Measurements from ENCODE around the gene C5orf15. TPM values are rescaled to one million over a fixed set of nuclear protein-coding genes. Genes with fewer than 3 reads are reported as not detected.
A peak's percentile ranks its signal among the peaks of the same experiment; 100 is the strongest.
"Not testable (repeated sequence)": the region's sequence is repeated elsewhere in the genome, so short reads cannot be mapped to it uniquely, and the experiment has no call there.

Gene C5orf15
- total and polyA plus RNA-seq, 8 donors = 2.9 to 77.8 (median 22.3) TPM

DNA sequence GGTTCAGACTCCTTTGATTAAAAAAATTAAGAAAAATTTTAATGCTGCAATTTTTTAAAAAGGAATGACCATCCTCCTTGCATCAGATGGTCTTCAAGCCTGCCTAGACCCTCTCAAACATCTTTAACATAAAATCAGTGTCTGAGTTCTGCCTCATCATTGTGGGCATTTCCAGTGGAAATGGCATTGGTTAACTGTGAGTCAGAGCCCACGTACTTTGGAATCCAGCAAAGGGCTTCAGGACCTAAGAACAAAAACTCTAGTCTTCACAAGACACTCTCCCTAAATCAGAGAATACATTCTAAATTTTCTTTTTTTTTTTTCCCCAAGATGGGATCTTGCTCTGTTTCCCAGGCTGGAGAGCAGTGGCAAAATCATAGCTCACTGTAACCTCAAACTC is 9.4 kb upstream of the C5orf15 start:
- H3K27ac ChIP-seq = no peak overlapping the region
- intact Hi-C loops (cut with DNase I; ENCODE audit: low total_unique reads) = no loop called here
- H3K36me3 ChIP-seq = peaks cover 68 to 99% (median 97%) of the 10 kb centered on the region in 4 donors
- TF ChIP-seq POLR2A (IDR thresholded peaks at IDR 0.05) (no peak), POLR2AphosphoS5 (IDR thresholded peaks at IDR 0.05) (no peak), EP300 (IDR thresholded peaks at IDR 0.05) (no peak), CTCF (IDR thresholded peaks at IDR 0.05) (no peak)
- no peak for DNase-seq
- 54 to 80% (median 78%) methylated on average over 1 of the region's 1 CpG for WGBS, 5 donors
- H3K27me3 ChIP-seq = no peaks in the 10 kb centered on the region
- no peak overlapping the region for H3K4me3 ChIP-seq
- peaks cover 0 to 23% (median 11%) of the 10 kb centered on the region in 4 donors for H3K4me1 ChIP-seq
- H3K9me3 ChIP-seq = no peaks in the 10 kb centered on the region

DNA sequence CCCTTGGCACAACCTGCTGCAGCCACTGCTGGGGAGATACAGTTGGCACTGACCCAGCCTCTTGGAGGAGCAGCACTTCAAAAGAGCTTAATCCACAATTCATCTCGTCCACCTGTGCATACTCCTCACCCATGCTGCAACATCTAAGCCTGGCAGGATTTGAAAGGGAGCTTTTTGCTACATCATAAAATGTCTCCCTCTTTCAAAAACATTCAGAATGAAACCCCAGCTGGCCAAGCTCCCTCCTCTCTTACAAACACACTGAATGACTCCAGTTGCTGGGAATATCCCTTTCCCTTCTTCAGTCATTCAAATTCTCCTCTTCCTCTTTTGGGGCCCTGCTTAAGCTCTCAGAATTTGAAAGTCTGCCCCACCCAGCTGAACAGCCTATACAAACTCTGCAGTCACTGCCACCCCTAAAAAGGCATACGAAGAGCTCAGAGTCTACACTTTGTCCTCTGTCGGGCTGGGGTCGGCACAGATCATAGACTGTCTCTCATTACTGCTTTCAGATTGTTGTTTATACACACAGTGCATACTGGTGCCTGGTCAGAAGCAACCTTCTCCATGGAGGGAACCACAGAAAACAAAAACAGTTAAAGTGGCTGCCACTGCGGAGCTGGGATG is 8.8 kb upstream of the C5orf15 start:
- Histone ChIP-seq H3K4me3 (no peak overlapping the region), H3K9me3 (no peaks in the 10 kb centered on the region), H3K27ac (no peak overlapping the region), H3K36me3 (peaks cover 67 to 99% (median 97%) of the 10 kb centered on the region in 4 donors), H3K27me3 (no peaks in the 10 kb centered on the region), H3K4me1 (peaks cover 0 to 23% (median 11%) of the 10 kb centered on the region in 4 donors)
- WGBS, 5 donors = 65 to 70% (median 69%) methylated on average over 5 of the region's 5 CpGs
- TF ChIP-seq POLR2AphosphoS5 (IDR thresholded peaks at IDR 0.05) = no peak
- no peak for TF ChIP-seq POLR2A (IDR thresholded peaks at IDR 0.05)
- no peak for TF ChIP-seq EP300 (IDR thresholded peaks at IDR 0.05)
- TF ChIP-seq CTCF (IDR thresholded peaks at IDR 0.05) = no peak
- intact Hi-C loops (cut with DNase I; ENCODE audit: low total_unique reads) = no loop called here
- DNase-seq = peak in 1 of 2 donors; percentile 37

- H3K27me3 ChIP-seq; intact Hi-C loops (cut with DNase I; ENCODE audit: low total_unique reads); H3K27ac ChIP-seq; DNase-seq; H3K9me3 ChIP-seq; H3K4me3 ChIP-seq: not testable (repeated sequence)
- Histone ChIP-seq H3K4me1 (peaks cover 0 to 21% (median 8%) of the 10 kb centered on the region in 4 donors), H3K36me3 (peaks cover 67 to 98% (median 95%) of the 10 kb centered on the region in 4 donors)
- WGBS, 5 donors = 89 to 97% (median 95%) methylated on average over 9 to 16 of the region's 16 CpGs
Observed at GRCh38 chr5:133975546-133975945, 7.1 kb upstream of the C5orf15 start.

DNA sequence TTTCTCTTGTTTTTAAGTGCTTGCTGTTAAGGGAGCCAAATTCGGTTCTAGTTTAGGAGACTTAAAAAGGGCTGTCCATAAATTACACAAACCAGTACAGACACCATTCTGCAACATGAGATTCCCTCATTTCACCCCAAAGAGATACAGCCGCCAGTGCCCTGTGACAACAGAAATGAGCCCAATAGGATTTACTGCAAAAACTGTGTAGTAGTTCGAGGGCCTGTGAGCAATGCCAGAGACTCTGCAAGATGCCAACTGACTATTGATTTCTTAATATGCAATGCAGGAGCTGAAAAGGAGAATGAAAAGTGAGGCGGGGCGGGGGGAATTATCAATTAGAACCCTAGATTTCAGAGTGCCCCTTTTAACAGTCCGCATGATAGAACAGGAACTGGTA is 5.7 kb upstream of the C5orf15 start:
- Histone ChIP-seq H3K27me3 (no peaks in the 10 kb centered on the region), H3K27ac (no peak overlapping the region), H3K4me1 (peaks cover 9 to 24% (median 16%) of the 10 kb centered on the region in 4 donors), H3K4me3 (no peak overlapping the region), H3K9me3 (no peaks in the 10 kb centered on the region), H3K36me3 (peaks cover 61 to 87% (median 82%) of the 10 kb centered on the region in 4 donors)
- TF ChIP-seq CTCF (IDR thresholded peaks at IDR 0.05) = no peak
- TF ChIP-seq EP300 (IDR thresholded peaks at IDR 0.05) = no peak
- TF ChIP-seq POLR2A (IDR thresholded peaks at IDR 0.05) = no peak
- no peak for TF ChIP-seq POLR2AphosphoS5 (IDR thresholded peaks at IDR 0.05)
- 88 to 95% (median 89%) methylated on average over 6 of the region's 6 CpGs for WGBS, 5 donors
- intact Hi-C loops (cut with DNase I; ENCODE audit: low total_unique reads) = no loop called here
- DNase-seq = no peak

DNA sequence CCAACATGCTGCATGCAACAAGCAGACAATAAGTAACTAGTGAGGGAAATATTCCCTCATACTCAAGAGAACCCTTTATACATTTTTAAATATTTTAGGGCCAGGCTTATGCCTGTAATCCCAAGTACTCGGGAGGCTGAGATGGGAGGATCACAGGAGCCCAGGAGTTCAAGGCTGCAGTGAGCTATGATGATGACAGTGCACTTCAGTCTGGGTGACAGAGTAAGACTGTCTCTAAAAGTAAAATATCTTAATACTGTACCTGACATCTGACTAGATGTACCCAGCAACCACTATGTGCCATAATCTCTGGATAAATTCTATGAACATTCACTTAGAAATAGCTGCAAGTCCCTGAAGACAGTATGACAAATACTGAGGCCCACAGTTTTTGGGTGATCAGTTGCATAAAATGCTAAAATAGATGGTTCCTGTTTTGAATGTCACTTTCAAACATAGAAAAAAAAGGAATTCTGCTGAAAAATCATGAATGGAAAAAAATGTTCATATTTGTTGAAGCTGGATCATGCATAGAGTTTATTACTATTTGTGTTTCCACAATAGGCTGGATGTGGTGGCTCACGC is 2.0 kb upstream of the C5orf15 start:
- intact Hi-C loops (cut with DNase I; ENCODE audit: low total_unique reads) = no loop called here
- Histone ChIP-seq H3K27ac (peak overlapping the region in 3 of 5 donors; percentile 5 to 96 (median 92)), H3K4me1 (peaks cover 24 to 45% (median 33%) of the 10 kb centered on the region in 4 donors), H3K9me3 (no peaks in the 10 kb centered on the region), H3K27me3 (no peaks in the 10 kb centered on the region), H3K36me3 (peaks cover 35 to 50% (median 45%) of the 10 kb centered on the region in 4 donors), H3K4me3 (no peak overlapping the region)
- no peak for DNase-seq
- WGBS, 5 donors = 79 to 83% (median 81%) methylated on average over 2 of the region's 2 CpGs
- no peak for TF ChIP-seq CTCF (IDR thresholded peaks at IDR 0.05)
- TF ChIP-seq EP300 (IDR thresholded peaks at IDR 0.05) = no peak
- TF ChIP-seq POLR2A (IDR thresholded peaks at IDR 0.05) = no peak
- TF ChIP-seq POLR2AphosphoS5 (IDR thresholded peaks at IDR 0.05) = no peak

Data from stomach (tissue), 9 donors.